ENCODE measurements around the gene GRN. TPM values are rescaled to one million over a fixed set of nuclear protein-coding genes. Genes with fewer than 3 reads are reported as not detected.

The GRN gene
- polyA plus RNA-seq (ENCODE audit: insufficient read length in 3 of 3) = 100 to 1,000 TPM; 206 to 278 (median 271) TPM
- long read RNA-seq, donor 1, transcript GRN-201 (13 exons, 2,342 nt) = major isoform, 55 of 121 reads
- long read RNA-seq, donor 1, partial matches to known transcripts = 64 of 121 reads
- long read RNA-seq, donor 1, other reads (novel, unspliced or antisense) = 0 of 121 reads
- long read RNA-seq, donor 2, transcript GRN-201 (13 exons, 2,342 nt) = major isoform, 42 of 98 reads
- long read RNA-seq, donor 2, partial matches to known transcripts = 53 of 98 reads
- long read RNA-seq, donor 2, other reads (novel, unspliced or antisense) = 0 of 98 reads
- long read RNA-seq, donor 3, transcript GRN-201 (13 exons, 2,342 nt) = major isoform, 78 of 148 reads
- long read RNA-seq, donor 3, partial matches to known transcripts = 61 of 148 reads
- long read RNA-seq, donor 3, other reads (novel, unspliced or antisense) = 6 of 148 reads
- long read RNA-seq, donor 4, transcript GRN-201 (13 exons, 2,342 nt) = major isoform, 51 of 98 reads
- long read RNA-seq, donor 4, partial matches to known transcripts = 44 of 98 reads
- long read RNA-seq, donor 4, other reads (novel, unspliced or antisense) = 0 of 98 reads
- long read RNA-seq, donor 5 = 0 reads
- long read RNA-seq, donor 6, transcript GRN-201 (13 exons, 2,342 nt) = major isoform, 53 of 155 reads
- long read RNA-seq, donor 6, partial matches to known transcripts = 99 of 155 reads
- long read RNA-seq, donor 6, other reads (novel, unspliced or antisense) = 0 of 155 reads
- long read RNA-seq, donor 7, transcript GRN-201 (13 exons, 2,342 nt) = major isoform, 61 of 115 reads
- long read RNA-seq, donor 7, partial matches to known transcripts = 53 of 115 reads
- long read RNA-seq, donor 7, other reads (novel, unspliced or antisense) = 0 of 115 reads
- long read RNA-seq, donor 8 = 0 reads
- long read RNA-seq, donor 9, transcript GRN-201 (13 exons, 2,342 nt) = major isoform, 46 of 92 reads
- long read RNA-seq, donor 9, partial matches to known transcripts = 44 of 92 reads
- long read RNA-seq, donor 9, other reads (novel, unspliced or antisense) = 0 of 92 reads
- long read RNA-seq, donor 10, transcript GRN-201 (13 exons, 2,342 nt) = major isoform, 44 of 122 reads
- long read RNA-seq, donor 10, partial matches to known transcripts = 75 of 122 reads
- long read RNA-seq, donor 10, other reads (novel, unspliced or antisense) = 0 of 122 reads
- long read RNA-seq, donor 11, transcript GRN-201 (13 exons, 2,342 nt) = major isoform, 41 of 46 reads
- long read RNA-seq, donor 11, partial matches to known transcripts = 0 of 46 reads
- long read RNA-seq, donor 11, other reads (novel, unspliced or antisense) = 5 of 46 reads
- long read RNA-seq, donor 12, transcript GRN-201 (13 exons, 2,342 nt) = major isoform, 27 of 38 reads
- long read RNA-seq, donor 12, partial matches to known transcripts = 11 of 38 reads
- long read RNA-seq, donor 12, other reads (novel, unspliced or antisense) = 0 of 38 reads
- long read RNA-seq, donor 13 = 0 reads
- long read RNA-seq, donor 14, transcript GRN-201 (13 exons, 2,342 nt) = major isoform, 43 of 67 reads
- long read RNA-seq, donor 14, partial matches to known transcripts = 22 of 67 reads
- long read RNA-seq, donor 14, other reads (novel, unspliced or antisense) = 0 of 67 reads
- long read RNA-seq, donor 15, transcript GRN-201 (13 exons, 2,342 nt) = major isoform, 32 of 65 reads
- long read RNA-seq, donor 15, partial matches to known transcripts = 32 of 65 reads
- long read RNA-seq, donor 15, other reads (novel, unspliced or antisense) = 0 of 65 reads
- long read RNA-seq, donor 16, transcript GRN-201 (13 exons, 2,342 nt) = major isoform, 145 of 243 reads
- long read RNA-seq, donor 16, partial matches to known transcripts = 87 of 243 reads
- long read RNA-seq, donor 16, other reads (novel, unspliced or antisense) = 8 of 243 reads

DNA sequence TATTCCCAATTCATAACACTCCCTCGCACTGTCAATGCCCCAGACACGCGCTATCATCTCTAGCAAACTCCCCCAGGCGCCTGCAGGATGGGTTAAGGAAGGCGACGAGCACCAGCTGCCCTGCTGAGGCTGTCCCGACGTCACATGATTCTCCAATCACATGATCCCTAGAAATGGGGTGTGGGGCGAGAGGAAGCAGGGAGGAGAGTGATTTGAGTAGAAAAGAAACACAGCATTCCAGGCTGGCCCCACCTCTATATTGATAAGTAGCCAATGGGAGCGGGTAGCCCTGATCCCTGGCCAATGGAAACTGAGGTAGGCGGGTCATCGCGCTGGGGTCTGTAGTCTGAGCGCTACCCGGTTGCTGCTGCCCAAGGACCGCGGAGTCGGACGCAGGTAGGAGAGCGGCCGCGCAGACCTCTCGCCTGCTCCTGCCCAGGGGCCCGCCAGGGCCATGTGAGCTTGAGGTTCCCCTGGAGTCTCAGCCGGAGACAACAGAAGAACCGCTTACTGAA lies at the start of gene GRN:
Gene GRN, plus strand, starts transcription at position 364 of the 515 bp plus-strand sequence. CDS start 3,863 bp downstream, outside the sequence.
- DNase-seq (ENCODE audit: extremely low read depth in 1 of 11, low read depth in 9 of 11, low spot score in 4 of 11) = peak; percentile 97 to 100 (median 99)

DNA sequence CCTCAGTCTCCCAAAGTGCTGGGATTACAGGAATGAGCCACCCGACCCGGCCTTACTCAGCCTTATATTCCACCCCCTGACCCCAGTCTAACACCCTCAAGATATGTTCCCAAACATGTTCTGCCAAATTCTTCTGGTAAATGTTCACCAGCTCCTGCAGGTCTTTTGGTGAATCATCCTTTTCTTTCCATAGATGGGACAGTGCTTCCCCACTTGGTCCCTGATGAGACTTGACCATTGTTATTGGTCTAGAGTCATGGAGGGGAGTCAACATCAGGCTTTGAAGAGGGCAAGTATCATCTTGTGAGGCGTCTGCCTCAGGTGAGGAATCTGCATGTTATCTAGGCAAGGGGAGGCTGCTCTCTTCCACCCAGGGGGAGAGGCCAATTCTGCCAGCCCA lies 47.1 kb upstream of the GRN start:
- DNase-seq (ENCODE audit: extremely low read depth in 1 of 11, low read depth in 9 of 11, low spot score in 4 of 11) = no peak

DNA sequence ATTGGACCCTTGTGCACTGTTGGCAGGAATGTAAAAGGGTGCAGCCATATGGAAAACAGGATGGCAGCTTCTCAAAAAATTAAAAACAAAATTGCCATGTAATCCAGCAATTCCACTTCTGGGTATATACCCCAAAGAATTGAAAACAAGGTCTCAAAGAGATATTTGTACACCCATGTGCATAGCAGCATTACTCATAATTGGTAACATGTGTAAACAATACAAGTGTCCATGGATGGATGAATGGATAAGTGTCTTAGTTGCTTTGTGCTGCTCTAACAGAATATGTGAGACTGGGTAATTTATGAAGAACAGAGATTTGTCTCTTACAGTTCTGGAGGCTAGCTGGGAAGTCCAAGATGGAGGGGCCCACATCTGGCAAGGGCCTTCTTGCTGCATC lies 40.5 kb upstream of the GRN start:
- DNase-seq (ENCODE audit: extremely low read depth in 1 of 11, low read depth in 9 of 11, low spot score in 4 of 11) = no peak

DNA sequence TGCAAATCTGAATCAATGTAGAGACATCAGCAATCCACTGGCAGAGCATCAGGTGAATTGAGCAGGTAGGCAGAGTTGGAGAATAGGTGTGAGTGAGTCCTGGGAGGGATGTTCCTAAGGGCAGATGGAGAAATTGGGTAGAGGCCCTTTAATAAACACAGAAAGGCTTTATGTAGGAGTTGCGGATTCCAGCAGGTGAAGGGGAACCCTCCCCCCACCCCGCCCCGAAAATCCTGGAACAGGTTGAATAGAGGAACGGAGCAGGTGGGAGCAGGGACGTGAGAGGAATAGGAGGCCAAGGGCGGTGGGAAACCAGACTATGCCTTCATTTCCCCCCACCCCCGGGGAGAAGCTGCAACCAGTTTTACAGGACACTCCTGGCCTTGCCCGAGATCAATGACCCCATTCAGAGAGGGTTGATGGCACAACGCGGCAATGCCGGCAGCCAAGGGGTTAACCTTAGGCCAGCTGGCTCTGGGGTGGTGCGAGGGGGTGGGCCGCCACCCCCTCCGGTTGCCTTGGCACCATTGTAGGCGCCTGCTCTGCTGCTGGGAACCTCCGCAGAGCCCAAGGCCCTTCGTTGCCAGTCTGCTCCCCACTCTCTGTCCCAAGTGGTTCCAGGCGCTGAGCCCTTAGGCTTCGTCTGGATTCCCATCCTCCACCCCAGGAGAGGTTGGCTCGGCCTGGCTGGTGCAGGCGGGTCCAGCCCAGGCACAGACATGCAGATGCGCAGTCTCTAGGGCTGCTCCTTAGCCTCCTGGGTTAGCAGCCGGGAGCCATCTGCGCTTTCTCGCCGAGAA lies 37.5 kb upstream of the GRN start:
- no peak for DNase-seq (ENCODE audit: extremely low read depth in 1 of 11, low read depth in 9 of 11, low spot score in 4 of 11)

DNA sequence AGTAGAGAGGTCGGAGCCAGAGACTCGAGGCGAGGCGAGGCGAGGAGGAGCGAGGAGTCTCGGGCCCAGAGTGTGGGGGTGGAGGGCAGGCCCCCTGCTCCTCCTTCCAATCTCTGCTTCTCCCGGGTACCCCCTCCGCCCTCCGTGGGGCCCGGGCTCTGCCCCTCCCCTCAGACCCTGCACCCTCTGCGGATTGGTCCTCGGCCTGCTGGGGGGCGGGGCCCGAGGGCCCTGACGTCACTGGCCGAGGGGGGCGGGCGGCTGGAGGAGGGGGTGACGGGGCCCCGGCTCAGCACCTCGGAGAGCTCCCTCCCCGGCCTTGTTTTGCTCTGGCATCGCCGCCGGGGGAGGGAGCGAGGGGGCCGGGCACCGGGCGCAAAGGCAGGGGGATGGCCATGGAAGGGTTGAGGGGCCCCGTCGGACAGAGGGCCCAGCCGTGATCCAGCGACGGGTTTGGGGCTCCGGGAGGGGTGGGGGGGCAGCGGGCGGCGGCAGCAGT lies 36.7 kb upstream of the GRN start, which contains the start of gene RUNDC3A:
Gene RUNDC3A, plus strand, starts transcription at position 282 of the 499 bp plus-strand sequence. CDS start 232 bp downstream, outside the sequence.
- DNase-seq (ENCODE audit: extremely low read depth in 1 of 11, low read depth in 9 of 11, low spot score in 4 of 11) = peak; percentile 67 to 92 (median 87)

DNA sequence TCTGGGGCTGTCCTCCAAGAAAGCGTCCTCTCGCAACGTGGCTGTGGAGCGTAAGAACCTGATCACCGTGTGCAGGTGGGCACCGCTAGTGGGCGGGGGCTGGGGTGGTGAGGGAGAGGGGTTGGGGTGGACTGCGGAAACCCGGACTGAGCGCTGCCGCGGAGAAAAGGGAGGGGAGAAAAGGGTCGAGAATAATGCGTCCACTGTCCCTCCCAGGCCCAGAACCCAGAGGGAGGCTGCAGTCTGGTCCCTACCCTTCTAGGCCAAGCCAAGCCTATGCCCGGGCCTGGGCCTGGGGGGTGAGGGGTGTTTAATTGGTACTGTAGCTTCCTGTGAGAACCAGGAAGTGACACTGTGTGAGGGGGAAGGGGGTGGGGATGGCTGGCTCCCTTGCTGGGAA lies 36.2 kb upstream of the GRN start:
- DNase-seq (ENCODE audit: extremely low read depth in 1 of 11, low read depth in 9 of 11, low spot score in 4 of 11) = no peak

DNA sequence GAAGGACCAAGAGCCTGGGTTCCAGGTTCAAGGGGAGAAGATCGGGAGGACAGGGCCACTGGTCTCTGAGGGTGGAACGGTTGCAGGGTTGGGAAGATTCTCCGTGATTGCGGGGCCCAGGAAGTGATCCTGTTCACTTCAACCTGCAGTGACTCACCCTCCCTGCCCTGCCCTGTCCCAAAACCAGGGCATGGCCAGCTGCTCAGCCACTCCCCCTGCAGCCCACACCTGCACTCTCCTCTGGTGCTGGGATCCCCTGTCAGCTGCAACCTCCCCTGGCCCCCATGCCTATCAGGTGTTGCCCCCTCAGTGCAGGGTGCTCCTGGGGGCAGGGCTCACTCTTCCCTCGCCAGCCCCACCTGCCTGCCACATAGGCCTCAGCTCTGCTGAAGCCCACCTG lies 35.6 kb upstream of the GRN start:
- DNase-seq (ENCODE audit: extremely low read depth in 1 of 11, low read depth in 9 of 11, low spot score in 4 of 11) = no peak

DNA sequence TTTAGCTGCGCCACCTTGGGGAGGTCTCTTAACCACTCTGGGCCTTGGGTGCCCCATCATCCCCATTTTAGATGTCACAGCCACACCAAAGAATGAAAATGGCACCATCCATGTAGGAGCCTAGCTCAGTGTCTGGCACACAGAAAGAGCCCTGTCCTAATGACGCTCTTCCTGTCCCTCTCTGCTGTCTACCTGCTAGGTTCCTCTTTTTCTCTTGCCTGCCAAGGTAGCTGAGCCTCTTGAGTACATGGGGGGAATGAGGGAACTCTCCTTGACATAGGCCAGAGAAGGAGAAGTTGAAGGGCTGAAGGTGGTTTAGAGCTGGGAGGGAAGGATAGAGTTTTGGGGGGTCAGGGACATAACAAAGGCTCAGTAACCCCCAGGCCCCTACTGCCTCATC lies 34.9 kb upstream of the GRN start:
- DNase-seq (ENCODE audit: extremely low read depth in 1 of 11, low read depth in 9 of 11, low spot score in 4 of 11) = no peak

DNA sequence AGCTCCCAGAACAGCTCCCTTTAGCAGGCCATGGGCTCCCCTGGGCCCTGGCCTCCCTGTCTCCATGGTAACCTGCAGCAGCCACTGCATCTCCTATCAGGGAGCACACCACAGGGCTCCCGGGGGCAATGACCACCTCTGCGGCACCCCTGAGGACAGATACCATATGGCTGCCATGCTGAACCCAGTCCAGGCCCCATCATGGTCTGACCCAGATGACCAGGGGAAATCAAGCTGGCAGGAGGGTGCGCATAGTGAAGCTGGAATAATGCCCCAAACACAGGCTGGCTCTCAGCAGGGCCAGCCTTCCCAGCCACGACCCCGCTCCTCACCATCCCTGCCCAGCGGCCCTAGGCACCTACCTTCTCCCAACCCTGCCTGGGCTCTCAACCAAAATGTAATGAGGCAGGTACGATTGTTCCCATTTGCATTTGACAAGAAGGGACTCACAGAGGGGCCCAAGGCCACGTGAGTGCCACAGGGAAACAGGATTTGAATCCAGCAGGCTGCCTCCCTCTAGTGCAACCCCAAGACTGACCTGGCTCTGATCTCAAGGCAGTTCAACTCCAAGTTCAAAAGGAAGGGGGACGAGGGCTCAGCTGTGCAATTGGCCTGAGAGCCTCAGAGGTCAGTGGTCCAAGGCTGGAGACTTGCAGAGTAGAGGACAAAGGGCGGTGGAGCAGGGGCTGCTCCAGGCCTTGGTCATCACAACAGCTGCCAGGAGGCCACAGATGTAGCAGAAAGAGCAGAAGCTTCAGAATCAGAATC lies 34.3 kb upstream of the GRN start:
- no peak for DNase-seq (ENCODE audit: extremely low read depth in 1 of 11, low read depth in 9 of 11, low spot score in 4 of 11)

DNA sequence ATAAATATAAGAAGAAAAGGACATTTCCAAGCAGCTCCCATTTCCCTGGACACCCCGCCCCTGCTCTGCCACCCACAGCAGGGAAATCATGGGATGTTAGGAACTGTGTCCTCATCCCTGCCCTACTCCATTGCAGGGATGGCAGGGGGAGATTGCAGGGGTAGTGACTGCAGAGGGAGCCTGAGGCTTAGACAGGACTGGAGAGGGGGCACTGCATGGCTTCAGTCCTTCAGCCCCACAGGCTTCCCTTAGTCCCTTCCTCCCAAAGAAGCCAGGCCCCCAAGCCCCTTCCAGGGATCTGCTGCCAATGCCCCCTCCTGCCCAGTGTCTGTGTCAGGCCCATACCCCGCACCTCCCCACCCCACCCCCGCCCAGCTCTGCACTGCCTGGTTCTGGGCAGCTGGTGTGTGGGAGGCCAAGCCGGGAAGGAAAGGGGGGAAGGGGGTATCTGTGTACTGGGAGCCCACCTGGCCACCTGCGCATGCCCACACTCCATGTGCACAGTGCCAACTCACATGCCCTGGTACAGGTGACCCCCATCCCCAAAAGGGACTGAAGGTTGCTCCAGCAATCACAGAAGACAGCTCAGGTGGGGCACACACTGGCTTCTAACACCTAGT lies 33.4 kb upstream of the GRN start:
- DNase-seq (ENCODE audit: extremely low read depth in 1 of 11, low read depth in 9 of 11, low spot score in 4 of 11) = no peak

DNA sequence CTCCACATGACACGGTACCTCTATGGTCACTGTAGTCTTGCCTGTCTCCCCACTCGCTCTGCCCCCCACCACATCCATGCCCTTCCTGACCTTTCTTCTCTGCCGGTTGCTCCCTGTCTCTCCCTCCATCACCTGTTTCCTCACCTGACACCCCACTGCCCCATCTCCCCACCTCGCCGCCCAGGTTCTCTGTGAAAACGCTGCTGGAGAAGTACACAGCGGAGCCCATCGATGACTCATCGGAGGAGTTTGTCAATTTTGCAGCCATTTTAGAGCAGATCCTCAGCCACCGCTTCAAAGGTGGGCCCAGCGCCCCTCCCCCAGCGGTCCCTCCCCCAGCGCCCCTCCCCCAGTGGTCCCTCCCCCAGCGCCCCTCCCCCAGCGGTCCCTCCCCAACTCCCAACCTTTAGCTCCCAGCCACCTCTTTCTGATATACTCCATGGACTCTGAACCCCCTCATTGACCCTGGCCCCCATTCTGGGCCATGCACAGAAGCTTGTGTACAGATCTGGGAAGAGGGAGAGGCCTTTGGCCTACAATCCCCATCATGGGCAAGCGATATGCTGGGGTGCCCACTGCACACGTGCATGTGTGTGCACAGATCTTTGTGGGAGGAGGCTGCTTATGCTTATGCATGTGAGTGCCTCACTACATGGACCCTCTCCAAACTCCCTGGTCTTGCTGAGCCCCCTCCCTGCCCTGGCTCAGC lies 32.6 kb upstream of the GRN start:
- no peak for DNase-seq (ENCODE audit: extremely low read depth in 1 of 11, low read depth in 9 of 11, low spot score in 4 of 11)

DNA sequence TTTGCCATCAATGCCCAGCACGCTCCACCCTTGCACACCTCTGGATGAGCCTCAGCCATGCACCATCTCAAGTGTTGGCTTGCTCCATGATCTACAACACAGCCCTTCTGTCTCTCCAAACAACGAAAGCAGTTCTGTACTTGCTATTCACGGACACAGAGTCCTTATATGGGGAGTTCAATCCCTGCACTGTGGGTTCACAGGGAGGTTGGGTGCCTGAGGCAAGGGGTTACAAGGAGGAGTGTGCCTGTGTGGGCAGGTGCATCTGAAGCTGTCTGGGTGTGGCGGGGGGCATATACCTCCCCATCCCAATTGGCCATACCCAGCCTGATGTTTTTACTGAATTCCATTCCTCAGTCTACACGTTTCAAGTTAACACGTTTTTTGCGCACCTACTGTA lies 31.1 kb upstream of the GRN start:
- no peak for DNase-seq (ENCODE audit: extremely low read depth in 1 of 11, low read depth in 9 of 11, low spot score in 4 of 11)

DNA sequence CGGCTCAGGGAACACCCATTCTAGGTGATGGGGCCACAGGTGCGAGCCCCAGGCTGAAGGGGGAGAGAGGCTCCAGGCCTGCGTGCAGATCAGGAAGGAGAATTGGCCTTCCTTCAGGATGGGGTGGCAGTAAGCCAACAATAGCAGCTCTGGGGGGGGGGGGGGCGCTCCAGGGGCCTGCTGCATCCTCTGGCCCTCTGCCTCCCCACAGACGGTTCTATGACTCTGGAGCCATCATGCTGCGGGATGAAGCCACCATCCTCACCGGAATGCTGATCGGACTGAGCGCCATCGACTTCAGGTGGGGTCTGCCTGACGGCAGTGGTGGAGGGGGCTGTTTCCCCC lies 30.6 kb upstream of the GRN start:
- no peak for DNase-seq (ENCODE audit: extremely low read depth in 1 of 11, low read depth in 9 of 11, low spot score in 4 of 11)

DNA sequence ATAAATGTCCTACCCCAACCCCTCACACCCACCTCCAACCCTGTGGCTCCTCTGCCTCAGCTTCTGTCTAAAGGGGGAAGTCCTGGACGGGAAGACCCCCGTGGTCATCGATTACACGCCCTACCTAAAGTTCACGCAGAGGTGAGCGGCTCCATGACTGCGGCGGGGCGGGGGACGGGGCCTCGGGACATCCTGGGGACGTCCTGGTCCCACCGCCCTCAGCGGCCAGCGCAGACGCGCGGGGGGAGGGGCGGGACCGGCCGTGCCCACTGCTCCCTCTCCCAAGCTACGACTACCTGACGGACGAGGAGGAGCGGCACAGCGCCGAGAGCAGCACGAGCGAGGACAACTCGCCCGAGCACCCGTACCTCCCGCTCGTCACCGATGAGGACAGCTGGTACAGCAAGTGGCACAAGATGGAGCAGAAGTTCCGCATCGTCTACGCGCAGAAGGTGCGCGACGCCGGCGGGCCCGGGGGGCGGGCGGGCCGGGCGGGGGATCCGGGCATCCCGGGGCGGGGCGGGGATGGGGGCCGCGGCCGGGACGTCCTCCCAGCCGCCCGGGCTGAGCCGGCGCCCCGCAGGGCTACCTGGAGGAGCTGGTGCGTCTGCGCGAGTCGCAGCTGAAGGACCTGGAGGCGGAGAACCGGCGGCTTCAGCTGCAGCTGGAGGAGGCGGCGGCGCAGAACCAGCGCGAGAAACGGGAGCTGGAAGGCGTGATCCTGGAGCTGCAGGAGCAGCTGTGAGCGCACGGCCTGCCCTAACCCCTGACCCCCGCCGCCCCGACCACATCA lies 30.0 kb upstream of the GRN start:
- no peak for DNase-seq (ENCODE audit: extremely low read depth in 1 of 11, low read depth in 9 of 11, low spot score in 4 of 11)
